ENCODE measurements around the gene HPCAL1.

DNA sequence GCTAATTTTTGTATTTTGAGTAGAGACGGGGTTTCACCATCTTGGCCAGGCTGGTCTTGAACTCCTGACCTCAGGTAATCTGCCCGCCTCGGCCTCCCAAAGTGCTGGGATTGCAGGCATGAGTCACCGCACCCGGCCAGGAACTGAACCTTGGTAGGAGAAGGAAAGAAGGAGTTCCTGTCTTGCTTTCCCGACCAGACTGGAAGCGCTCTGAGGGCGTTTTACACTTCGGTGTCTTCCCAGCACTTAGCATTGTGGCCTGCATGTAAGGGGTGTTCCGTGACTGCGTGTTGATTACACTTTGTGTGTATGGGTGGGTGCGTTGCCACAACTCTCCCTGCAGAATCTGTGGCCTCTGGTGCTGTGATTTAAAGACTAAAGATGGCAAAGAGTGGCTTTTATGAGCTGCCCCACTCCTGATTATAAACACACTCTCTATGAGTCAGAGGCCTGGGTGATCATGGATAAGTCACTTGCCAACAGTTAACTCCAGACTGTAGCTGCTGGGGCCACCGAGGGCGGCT, 99.4 kb downstream of the HPCAL1 start:
- TF ChIP-seq, protein P1, sequence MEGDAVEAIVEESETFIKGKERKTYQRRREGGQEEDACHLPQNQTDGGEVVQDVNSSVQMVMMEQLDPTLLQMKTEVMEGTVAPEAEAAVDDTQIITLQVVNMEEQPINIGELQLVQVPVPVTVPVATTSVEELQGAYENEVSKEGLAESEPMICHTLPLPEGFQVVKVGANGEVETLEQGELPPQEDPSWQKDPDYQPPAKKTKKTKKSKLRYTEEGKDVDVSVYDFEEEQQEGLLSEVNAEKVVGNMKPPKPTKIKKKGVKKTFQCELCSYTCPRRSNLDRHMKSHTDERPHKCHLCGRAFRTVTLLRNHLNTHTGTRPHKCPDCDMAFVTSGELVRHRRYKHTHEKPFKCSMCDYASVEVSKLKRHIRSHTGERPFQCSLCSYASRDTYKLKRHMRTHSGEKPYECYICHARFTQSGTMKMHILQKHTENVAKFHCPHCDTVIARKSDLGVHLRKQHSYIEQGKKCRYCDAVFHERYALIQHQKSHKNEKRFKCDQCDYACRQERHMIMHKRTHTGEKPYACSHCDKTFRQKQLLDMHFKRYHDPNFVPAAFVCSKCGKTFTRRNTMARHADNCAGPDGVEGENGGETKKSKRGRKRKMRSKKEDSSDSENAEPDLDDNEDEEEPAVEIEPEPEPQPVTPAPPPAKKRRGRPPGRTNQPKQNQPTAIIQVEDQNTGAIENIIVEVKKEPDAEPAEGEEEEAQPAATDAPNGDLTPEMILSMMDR (IDR thresholded peaks at IDR 0.05): no peak
- no peak for TF ChIP-seq POLR2A (IDR thresholded peaks at IDR 0.05)

Data from adrenal gland (tissue), 5 donors.